ENCODE data around the gene GPATCH8. TPM values are rescaled to one million over a fixed set of nuclear protein-coding genes. Genes with fewer than 3 reads are reported as not detected.

The GPATCH8 gene
- total RNA-seq, 1 experiment from 2014 or later = 51.5 TPM

DNA sequence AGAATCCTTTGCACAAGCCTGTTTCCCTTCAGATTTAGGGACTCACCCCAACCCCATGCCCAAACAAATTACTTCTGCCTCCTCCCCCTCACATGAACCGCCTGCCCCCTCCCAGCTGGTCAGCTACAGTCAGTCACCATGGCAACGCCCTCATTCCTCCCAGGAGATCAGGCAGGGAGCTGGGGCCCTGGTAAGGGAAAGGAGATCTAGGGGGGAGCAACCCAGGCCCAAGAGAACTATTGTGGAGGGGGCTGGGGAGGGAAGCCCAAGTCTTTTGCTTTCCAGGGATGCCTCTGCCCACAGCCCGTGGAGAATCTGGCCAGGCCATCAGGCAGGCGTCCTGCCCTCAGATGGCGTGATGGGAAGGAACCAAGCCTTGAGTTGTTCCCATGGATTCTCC is 142.4 kb downstream of the GPATCH8 start:
- no peaks in the 10 kb centered on the region for H3K9me3 ChIP-seq (ENCODE audit: control insufficient read depth, low read depth, low read length)
- TF ChIP-seq, protein P1, sequence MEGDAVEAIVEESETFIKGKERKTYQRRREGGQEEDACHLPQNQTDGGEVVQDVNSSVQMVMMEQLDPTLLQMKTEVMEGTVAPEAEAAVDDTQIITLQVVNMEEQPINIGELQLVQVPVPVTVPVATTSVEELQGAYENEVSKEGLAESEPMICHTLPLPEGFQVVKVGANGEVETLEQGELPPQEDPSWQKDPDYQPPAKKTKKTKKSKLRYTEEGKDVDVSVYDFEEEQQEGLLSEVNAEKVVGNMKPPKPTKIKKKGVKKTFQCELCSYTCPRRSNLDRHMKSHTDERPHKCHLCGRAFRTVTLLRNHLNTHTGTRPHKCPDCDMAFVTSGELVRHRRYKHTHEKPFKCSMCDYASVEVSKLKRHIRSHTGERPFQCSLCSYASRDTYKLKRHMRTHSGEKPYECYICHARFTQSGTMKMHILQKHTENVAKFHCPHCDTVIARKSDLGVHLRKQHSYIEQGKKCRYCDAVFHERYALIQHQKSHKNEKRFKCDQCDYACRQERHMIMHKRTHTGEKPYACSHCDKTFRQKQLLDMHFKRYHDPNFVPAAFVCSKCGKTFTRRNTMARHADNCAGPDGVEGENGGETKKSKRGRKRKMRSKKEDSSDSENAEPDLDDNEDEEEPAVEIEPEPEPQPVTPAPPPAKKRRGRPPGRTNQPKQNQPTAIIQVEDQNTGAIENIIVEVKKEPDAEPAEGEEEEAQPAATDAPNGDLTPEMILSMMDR (conservative IDR thresholded peaks at IDR 0.05) = no peak
- peaks cover 20% of the 10 kb centered on the region for H3K27me3 Mint-ChIP-seq (ENCODE audit: low read depth)
- H2AK5ac ChIP-seq (ENCODE audit: insufficient read length, low read length) = no peak overlapping the region
- no peaks in the 10 kb centered on the region for H3K79me2 ChIP-seq (ENCODE audit: insufficient read depth, low read length)
- no peak overlapping the region for H2BK15ac ChIP-seq (ENCODE audit: low read depth, low read length)
- no peak overlapping the region for H3K9ac ChIP-seq (ENCODE audit: extremely low read depth, insufficient read length, low read length)
- H2BK12ac ChIP-seq (ENCODE audit: insufficient read length, low read depth, low read length) = no peak overlapping the region
- H3K79me1 ChIP-seq (ENCODE audit: insufficient read depth, low read depth, low read length, poor library complexity, severe bottlenecking) = no peaks in the 10 kb centered on the region
- no peak overlapping the region for H4K8ac ChIP-seq (replicated peaks; ENCODE audit: insufficient read length, low read depth, low read length)
- H3K27ac ChIP-seq (ENCODE audit: insufficient read length, low read depth, low read length) = no peak overlapping the region
- no peak overlapping the region for H3K4ac ChIP-seq (ENCODE audit: low read depth, low read length)
- WGBS (ENCODE audit: extremely low coverage, insufficient read length, low lambda C conversion rate) = no CpG with 5 or more reads among the region's 5 CpGs
- H3T11ph ChIP-seq (ENCODE audit: low read length) = no peak overlapping the region
- H4K5ac ChIP-seq (ENCODE audit: insufficient read length, low read depth, low read length) = no peak overlapping the region
- H3K36me3 Mint-ChIP-seq (ENCODE audit: insufficient read depth in 1 of 3, low read depth in 3 of 3) = peaks cover 0 to 15% (median 9%) of the 10 kb centered on the region in 3 experiments; a peak in 5 of 7 replicates
- peaks cover 13% of the 10 kb centered on the region for H3K23me2 ChIP-seq (ENCODE audit: insufficient read length, low read depth, low read length, poor library complexity, severe bottlenecking)
- peak overlapping the region; percentile 9 for H3K4me2 ChIP-seq (ENCODE audit: insufficient read depth, insufficient read length, low read length)
- no peak overlapping the region for H3K23ac ChIP-seq (ENCODE audit: insufficient read length, low read depth, low read length)
- no peak overlapping the region for H4K91ac ChIP-seq (ENCODE audit: insufficient read length, low read depth, low read length)
- H3K18ac ChIP-seq (ENCODE audit: insufficient read length, low read depth, low read length) = peak overlapping the region; percentile 35
- no peak overlapping the region for H2BK20ac ChIP-seq (ENCODE audit: low read depth, low read length, poor library complexity, severe bottlenecking)
- no peak for DNase-seq
- no peak overlapping the region for H2AFZ ChIP-seq (ENCODE audit: low read length)
- peak overlapping the region in 1 of 3 experiments; percentile 28; a peak in 2 of 7 replicates for H3K27ac Mint-ChIP-seq
- no peak overlapping the region for H3K14ac ChIP-seq (ENCODE audit: insufficient read depth, low read length)
- H2BK5ac ChIP-seq (ENCODE audit: insufficient read length, low read length) = no peak overlapping the region
- H3K4me3 Mint-ChIP-seq = peak overlapping the region; percentile 19 to 75; a peak in 4 of 5 replicates
- H4K20me1 ChIP-seq (ENCODE audit: control insufficient read depth, insufficient read depth, insufficient read length) = no peaks in the 10 kb centered on the region
- no peak overlapping the region for H2BK120ac ChIP-seq (ENCODE audit: low read depth, low read length, poor library complexity, severe bottlenecking)
- H3K4me1 ChIP-seq (ENCODE audit: insufficient read depth, low read length) = peaks cover 12% of the 10 kb centered on the region
- no peaks in the 10 kb centered on the region for H3K9me3 Mint-ChIP-seq
- peaks cover 22 to 32% of the 10 kb centered on the region in 2 experiments for H3K4me1 Mint-ChIP-seq
- no peak overlapping the region for H3K56ac ChIP-seq (ENCODE audit: insufficient read length, low read depth, low read length)
- no peaks in the 10 kb centered on the region for H3K27me3 ChIP-seq (ENCODE audit: insufficient read depth, low read length)
